NCI-H748 (cell line): ENCODE data around the gene COL15A1.
"Not testable (repeated sequence)": the region's sequence is repeated elsewhere in the genome, so short reads cannot be mapped to it uniquely, and the experiment has no call there.

Experiments used
- DNase-seq: peaks from one replicate; lab custom pipeline; 2025; ENCODE audit not compliant: unreplicated experiment; lab: John Stamatoyannopoulos, UW

COL15A1 gene

DNA sequence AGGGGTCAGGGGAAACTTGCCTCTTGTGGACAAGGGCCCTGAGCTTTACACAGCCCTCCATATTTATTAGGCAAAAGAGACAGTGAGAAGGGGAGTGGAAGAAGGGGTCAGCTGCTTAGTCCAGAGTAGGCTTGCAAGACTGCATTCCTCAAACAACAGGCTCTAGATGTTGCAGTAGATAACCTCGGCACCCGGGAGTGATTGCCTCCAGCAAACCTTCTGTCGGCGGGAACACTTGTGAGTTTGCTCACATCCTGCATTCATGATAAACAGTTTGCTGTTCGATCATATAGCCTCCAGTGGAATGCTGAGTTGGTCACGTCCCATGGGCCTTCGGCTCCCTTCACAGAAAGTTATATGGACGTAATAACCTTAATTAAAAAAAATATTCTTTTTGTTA, 66.7 kb downstream of the COL15A1 start:
- not testable (repeated sequence) for DNase-seq

DNA sequence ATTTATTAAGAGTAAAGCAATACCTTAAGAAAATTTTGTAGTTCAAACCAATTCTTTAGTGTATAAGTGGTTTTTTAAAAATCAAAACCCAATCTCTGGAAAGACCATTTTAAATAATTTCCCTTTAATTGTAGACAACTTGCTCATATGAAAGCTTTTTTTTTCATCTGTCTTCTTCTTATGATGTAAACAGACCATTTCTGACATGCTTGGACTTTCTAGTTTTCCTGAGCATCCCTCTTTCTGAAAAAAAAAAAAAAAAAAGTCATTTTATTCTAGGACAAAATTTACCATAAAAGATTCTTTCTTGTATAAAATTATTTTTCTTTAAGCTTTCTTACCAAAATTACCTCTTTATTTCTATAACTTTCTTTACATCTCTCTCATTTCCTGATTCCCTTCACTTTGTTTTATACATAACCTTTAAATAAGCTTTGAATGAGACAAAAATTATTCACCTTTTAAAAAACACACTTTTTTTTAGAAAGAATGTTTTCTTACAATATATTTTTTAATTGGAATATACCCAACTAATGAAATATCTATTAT, 67.5 kb downstream of the COL15A1 start:
- peak; percentile 57 for DNase-seq

GRCh38 chr9:99012957-99013512, 69.3 kb downstream of the COL15A1 start:
- DNase-seq: no peak

GRCh38 chr9:99013550-99013949, 69.8 kb downstream of the COL15A1 start:
- DNase-seq: no peak

DNA sequence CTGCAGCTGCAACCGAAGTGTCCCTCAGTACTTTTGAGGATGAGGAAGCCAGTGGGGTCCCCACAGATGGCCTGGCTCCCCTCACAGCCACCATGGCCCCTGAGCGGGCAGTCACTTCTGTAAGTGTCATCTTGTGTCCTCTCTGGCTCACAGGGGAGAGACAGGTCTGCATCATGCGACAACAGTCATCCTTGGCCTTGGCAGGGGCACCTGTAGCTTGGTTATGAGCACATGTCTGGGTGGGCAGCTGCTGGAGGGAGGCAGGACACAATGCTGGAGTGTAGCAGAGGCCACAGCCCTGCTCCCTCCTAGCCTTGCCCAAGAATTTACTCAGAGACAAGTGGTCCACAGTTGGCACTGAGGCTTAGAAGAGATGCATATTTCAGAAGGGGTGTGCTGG, 71.7 kb downstream of the COL15A1 start:
- no peak for DNase-seq

DNA sequence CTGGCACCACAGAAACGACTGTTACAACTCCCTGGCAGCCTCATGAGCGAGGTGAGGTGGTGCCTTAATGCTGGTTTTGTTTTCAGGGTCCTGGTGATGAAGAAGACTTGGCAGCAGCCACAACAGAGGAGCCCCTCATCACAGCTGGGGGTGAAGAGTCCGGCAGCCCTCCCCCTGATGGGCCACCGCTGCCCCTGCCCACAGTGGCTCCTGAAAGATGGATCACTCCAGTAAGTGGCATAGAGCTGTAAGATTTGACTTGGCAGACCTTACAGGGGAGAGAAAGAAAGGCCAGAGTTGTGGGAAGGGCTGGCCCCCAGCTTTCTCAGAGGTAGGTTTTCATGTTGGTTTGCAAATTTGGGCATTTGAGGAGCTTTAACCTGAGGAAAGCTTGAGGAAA, 72.2 kb downstream of the COL15A1 start:
- no peak for DNase-seq

- DNase-seq: no peak
Observed at GRCh38 chr9:99016681-99017387, 73.1 kb downstream of the COL15A1 start.

DNA sequence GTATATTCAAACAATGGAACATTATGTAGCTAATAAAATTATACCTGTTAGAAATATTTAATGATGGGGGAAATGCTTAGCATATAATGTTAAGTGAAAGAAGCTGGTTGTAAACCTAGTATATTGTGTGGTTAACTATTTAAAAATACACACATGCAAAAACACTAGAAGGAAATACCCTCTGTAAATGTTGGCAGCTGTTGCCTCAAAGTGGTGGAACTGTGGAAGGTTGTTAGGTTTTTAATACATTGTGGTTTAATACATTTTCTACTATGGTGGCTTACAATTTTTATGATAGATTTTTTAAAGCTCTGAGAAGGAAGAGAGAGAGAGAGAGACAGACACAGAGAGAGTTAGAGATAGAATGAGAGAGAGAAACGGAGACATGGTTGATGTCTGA, 74.9 kb downstream of the COL15A1 start:
- no peak for DNase-seq

DNA sequence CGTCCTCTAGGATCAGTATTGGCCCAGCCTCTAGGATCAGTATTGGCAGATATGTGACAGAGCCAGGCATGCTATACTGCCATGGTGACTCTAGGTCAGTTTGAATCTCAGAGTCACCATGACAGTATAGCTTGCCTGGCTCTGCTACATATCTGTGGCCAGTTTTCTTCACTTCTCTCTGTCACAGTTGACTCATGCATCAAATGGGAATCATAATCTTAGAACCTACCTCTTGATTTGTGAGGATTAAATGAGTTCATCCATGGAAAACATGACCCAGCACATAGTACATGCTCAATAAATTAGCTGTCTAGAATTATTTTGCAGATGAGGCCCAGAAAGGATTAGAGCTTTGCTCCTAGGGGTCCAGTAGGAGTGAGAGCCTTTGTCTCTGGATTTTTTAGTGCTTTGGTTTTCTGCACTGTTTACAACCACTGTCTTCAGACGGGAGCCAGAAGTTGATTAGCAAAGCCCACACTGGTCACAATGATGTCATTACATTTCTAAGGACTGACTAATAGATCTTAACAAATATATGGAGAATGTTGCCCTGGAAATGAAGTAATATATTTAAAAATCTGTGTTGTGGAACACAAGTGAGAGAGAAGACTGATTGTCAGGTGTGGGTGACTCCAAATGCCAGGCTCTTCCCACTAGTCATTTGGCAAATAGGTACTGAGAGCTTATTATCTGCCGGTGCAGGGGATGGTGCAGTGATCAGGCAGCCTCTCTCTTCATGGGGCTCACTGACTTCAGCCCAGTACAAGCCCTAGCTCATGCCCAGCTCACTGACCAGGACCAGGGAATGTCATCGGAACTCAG, 76.0 kb downstream of the COL15A1 start:
- DNase-seq: no peak

GRCh38 chr9:99020786-99021436, 77.2 kb downstream of the COL15A1 start:
- no peak for DNase-seq

- no peak for DNase-seq
Observed at GRCh38 chr9:99021512-99021911, 77.8 kb downstream of the COL15A1 start.

GRCh38 chr9:99023231-99023630, 79.5 kb downstream of the COL15A1 start:
- no peak for DNase-seq

- peak; percentile 57 for DNase-seq
Observed at GRCh38 chr9:99023831-99024230, 80.1 kb downstream of the COL15A1 start.

GRCh38 chr9:99024959-99025358, 81.3 kb downstream of the COL15A1 start:
- DNase-seq: no peak

DNA sequence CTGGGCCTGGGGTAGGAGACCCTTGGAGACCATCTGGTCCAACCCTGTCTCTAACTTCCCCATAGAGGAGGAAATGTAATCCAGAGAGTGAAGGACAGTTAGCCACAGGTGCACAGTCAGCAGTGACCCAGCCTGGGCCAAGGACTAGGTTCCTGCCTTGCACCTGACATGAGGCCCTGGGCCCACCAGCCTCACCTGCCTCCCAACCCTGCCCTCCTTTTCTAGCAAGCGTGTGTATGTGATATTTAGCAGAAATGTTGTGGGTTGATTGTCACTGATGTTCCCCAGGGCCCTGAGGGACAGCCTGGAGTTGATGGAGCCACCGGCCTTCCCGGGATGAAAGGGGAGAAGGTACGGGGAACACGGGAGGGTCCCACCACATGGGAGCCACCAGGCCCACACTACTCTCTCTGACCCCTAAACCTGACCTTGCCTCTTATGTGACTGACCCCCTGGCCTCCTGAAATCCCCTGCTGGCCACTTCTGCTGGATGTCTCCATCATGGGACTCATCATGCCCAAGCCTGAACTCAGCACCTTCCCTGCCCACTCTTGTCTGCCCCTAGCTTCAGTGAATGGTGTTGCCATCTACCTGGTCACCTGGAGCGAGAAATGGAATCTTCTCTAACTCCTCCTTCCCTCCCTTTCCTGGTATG, 82.0 kb downstream of the COL15A1 start:
- no peak for DNase-seq

DNA sequence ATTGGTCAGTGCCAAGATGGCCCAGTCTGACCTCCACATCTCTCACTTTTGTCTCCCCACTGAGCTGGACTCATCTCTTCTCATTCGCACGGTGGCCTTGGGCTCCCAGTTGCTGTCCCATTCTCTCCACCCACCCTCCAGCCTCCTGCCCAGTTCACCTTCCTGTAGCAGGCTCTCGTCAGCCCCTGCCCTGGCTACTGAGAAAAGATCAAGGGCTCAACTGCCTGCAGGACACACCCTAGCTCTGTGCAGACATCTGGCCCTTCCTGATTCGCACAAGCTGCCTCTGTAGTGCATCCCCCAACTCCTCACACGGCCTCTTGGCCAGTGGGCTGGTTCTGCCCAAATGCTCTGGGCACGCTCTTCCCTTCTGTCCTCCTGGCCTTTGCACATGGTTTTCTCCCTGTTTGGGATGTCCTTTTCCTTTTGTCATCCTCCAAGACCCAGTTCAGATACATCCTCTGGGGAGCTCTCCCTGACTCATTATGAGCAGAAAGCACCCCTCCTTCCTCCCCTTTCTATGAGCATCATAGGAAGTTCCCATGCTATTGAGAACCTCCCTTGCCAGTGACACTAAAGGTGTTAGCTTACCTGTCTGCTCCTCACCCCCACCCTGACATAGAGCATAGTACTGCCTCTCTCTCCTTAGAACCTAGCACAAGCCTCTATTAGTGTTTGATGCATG, 82.7 kb downstream of the COL15A1 start:
- DNase-seq: no peak

DNA sequence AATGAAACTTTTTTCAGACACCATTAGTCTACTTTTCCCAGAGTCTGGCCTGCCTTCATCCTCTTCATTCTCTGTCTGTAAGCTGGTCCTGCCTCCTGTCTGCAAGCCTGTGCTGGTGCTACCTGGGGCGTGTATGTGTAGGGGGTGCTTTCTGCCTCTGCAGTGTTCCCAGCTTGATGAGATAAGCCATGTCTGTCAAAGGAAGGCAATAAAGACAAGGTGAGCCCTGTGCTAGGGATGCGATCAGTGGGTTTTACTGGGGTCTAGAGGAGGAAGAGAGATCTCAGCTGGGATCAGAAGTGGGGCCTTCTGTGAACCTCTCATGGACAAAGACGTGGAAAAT, 83.2 kb downstream of the COL15A1 start:
- DNase-seq: no peak

DNA sequence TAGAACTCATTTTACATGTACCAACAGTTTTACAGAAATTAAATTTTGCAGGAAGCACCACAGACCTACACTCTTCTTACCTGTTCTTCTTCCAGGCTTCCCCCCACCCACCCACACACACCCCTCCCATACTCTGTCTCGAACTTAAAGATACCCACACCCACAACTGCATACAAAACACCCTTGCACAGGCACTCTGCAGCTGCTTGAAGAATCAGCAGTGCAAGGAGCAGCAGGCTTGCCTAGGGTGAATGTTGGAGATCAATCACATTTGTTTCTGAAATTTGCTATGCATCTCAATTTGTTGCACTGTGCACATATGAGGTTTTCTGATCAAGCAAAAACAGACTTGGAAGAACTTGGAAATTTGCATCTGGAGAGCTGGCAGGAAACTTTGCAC, 83.7 kb downstream of the COL15A1 start:
- no peak for DNase-seq

DNA sequence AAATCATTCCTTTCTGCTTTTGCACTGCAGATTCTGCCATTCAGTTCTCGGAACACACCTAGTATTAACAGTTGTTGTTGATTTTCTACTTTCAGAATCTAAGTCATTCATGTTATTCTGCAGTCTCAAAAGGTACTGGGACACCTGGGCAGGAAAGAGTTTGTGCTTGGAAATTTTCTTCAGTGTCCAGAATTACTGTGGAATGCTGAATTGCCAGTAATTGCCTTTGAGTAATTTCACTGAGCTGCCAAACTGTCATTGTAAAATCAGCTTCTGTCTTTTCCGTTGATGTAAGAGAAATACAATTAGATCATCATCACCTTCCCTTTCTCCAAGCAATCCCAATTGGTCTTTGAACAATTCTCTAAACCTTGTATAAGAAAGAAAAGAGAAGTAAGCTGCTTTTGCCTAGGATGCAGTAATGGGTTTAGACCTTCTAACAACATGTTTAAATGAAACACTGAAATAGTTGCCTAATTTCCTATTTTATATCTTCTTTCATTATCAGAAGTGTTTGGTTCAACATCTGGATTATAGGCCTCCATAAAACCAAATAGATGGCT, 85.5 kb downstream of the COL15A1 start:
- DNase-seq: no peak

DNA sequence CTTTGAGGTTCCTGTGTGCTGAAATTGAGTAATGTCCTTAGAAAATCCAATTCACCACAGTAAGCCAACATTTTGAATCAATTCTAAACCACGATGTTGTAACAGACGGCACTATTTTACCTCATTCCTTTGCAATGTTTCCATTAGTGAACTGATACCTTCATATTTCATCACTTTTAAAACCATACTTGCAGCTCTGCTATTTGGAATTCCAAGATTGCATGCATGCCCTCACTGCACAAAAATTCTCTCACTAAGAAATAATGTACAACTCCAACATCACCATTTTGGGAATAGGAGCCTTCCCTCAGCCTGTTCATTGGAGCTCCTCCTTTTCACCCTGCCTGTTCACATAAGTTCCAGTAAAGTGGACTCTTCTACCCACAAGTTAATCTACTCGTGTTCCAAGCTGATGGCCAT, 86.4 kb downstream of the COL15A1 start:
- no peak for DNase-seq
